Measurements from ENCODE around the gene BBOF1. TPM values are rescaled to one million over a fixed set of nuclear protein-coding genes. Genes with fewer than 3 reads are reported as not detected.

BBOF1 gene
- total RNA-seq, 1 donor from 2014 or later: 5.7 TPM

DNA sequence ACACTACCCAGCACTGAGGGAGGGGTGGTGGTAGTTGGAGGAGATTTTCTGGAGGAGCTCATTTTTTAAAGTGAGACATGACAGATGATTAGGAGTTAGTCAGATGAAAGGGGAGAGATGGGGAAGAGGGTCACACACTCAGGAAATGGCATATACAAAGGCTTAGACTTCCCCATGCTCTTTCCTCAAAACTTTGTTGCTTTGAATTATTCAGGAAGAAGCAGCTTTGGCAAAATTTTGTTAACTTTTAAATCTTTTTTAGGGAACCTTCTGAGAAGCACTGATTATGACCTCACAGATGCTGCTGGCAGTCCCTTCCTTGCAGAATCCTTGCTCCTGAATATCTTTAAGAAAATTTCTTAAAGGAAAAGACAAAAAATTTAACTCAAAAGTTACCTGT, 45.3 kb downstream of the BBOF1 start:
- Histone ChIP-seq H3K27me3 (ENCODE audit: insufficient read depth, low read length) (no peaks in the 10 kb centered on the region), H3K36me3 (ENCODE audit: insufficient read depth, low read length) (no peaks in the 10 kb centered on the region), H4K20me1 (ENCODE audit: insufficient read depth, low read length) (no peaks in the 10 kb centered on the region), H3K79me2 (ENCODE audit: insufficient read depth, low read length) (no peaks in the 10 kb centered on the region), H3K4me1 (ENCODE audit: insufficient read depth, low read length) (peaks cover 8% of the 10 kb centered on the region), H3K9ac (ENCODE audit: low read length) (no peak overlapping the region), H3K27ac (ENCODE audit: low read depth, low read length) (no peak overlapping the region), H2AFZ (ENCODE audit: low read depth, low read length) (no peak overlapping the region), H3K4me3 (ENCODE audit: insufficient read depth, low read depth, low read length) (no peak overlapping the region), H3K4me2 (ENCODE audit: low read length) (no peak overlapping the region), H3K9me3 (ENCODE audit: insufficient read depth, low read depth, low read length) (no peaks in the 10 kb centered on the region)
- no peak overlapping the region for H3K4me3 Mint-ChIP-seq (ENCODE audit: unreplicated experiment)
- DNase-seq (ENCODE audit: low read depth) (no peak), FAIRE-seq (no peak)
- TF ChIP-seq, protein P1, sequence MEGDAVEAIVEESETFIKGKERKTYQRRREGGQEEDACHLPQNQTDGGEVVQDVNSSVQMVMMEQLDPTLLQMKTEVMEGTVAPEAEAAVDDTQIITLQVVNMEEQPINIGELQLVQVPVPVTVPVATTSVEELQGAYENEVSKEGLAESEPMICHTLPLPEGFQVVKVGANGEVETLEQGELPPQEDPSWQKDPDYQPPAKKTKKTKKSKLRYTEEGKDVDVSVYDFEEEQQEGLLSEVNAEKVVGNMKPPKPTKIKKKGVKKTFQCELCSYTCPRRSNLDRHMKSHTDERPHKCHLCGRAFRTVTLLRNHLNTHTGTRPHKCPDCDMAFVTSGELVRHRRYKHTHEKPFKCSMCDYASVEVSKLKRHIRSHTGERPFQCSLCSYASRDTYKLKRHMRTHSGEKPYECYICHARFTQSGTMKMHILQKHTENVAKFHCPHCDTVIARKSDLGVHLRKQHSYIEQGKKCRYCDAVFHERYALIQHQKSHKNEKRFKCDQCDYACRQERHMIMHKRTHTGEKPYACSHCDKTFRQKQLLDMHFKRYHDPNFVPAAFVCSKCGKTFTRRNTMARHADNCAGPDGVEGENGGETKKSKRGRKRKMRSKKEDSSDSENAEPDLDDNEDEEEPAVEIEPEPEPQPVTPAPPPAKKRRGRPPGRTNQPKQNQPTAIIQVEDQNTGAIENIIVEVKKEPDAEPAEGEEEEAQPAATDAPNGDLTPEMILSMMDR (IDR thresholded peaks at IDR 0.05; ENCODE audit: insufficient read depth, low read depth, low read length): no peak
- no peak for TF ChIP-seq EZH2 (IDR thresholded peaks at IDR 0.05; ENCODE audit: insufficient read depth, low read length)
- H3K4me1 Mint-ChIP-seq (ENCODE audit: low read depth, unreplicated experiment): peaks cover 6% of the 10 kb centered on the region
- no peaks in the 10 kb centered on the region for H3K27me3 Mint-ChIP-seq (ENCODE audit: low read depth, unreplicated experiment)
- no peaks in the 10 kb centered on the region for H3K9me3 Mint-ChIP-seq (ENCODE audit: unreplicated experiment)
- H3K27ac Mint-ChIP-seq (ENCODE audit: unreplicated experiment): no peak overlapping the region
- H3K36me3 Mint-ChIP-seq (ENCODE audit: low read depth, unreplicated experiment): peaks cover 8% of the 10 kb centered on the region

DNA sequence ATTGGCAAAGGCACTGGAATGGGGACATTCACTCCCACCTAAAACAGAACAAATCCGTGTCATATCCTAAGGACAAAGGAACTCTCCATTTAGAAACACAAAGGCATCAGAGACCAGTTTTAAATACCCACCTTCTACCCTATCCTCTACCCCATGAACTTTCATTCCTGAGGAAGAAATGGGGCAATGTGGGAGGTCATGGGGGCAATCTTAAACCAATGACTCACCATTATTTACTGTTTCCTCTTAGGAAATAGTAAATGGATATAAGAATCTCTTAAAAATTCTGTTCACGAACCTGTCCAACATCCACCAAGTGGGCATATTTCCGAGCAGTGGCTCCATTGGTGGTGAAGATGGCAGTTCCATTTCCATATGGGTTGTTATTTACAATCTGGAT, 45.7 kb downstream of the BBOF1 start:
- no peak overlapping the region for H3K27ac ChIP-seq (ENCODE audit: low read depth, low read length)
- no peaks in the 10 kb centered on the region for H3K36me3 ChIP-seq (ENCODE audit: insufficient read depth, low read length)
- Mint-ChIP-seq H3K9me3 (ENCODE audit: unreplicated experiment) (no peaks in the 10 kb centered on the region), H3K27me3 (ENCODE audit: low read depth, unreplicated experiment) (no peaks in the 10 kb centered on the region), H3K4me3 (ENCODE audit: unreplicated experiment) (no peak overlapping the region), H3K36me3 (ENCODE audit: low read depth, unreplicated experiment) (peaks cover 8% of the 10 kb centered on the region), H3K27ac (ENCODE audit: unreplicated experiment) (no peak overlapping the region), H3K4me1 (ENCODE audit: low read depth, unreplicated experiment) (peaks cover 6% of the 10 kb centered on the region)
- H3K4me2 ChIP-seq (ENCODE audit: low read length): no peak overlapping the region
- DNase-seq (ENCODE audit: low read depth) (no peak), FAIRE-seq (no peak)
- H4K20me1 ChIP-seq (ENCODE audit: insufficient read depth, low read length): no peaks in the 10 kb centered on the region
- H3K27me3 ChIP-seq (ENCODE audit: insufficient read depth, low read length): no peaks in the 10 kb centered on the region
- TF ChIP-seq EZH2 (IDR thresholded peaks at IDR 0.05; ENCODE audit: insufficient read depth, low read length): no peak
- TF ChIP-seq, protein P1 (IDR thresholded peaks at IDR 0.05; ENCODE audit: insufficient read depth, low read depth, low read length): no peak
- H3K4me3 ChIP-seq (ENCODE audit: insufficient read depth, low read depth, low read length): no peak overlapping the region
- peaks cover 8% of the 10 kb centered on the region for H3K4me1 ChIP-seq (ENCODE audit: insufficient read depth, low read length)
- H3K9ac ChIP-seq (ENCODE audit: low read length): no peak overlapping the region
- no peaks in the 10 kb centered on the region for H3K79me2 ChIP-seq (ENCODE audit: insufficient read depth, low read length)
- no peaks in the 10 kb centered on the region for H3K9me3 ChIP-seq (ENCODE audit: insufficient read depth, low read depth, low read length)
- no peak overlapping the region for H2AFZ ChIP-seq (ENCODE audit: low read depth, low read length)

DNA sequence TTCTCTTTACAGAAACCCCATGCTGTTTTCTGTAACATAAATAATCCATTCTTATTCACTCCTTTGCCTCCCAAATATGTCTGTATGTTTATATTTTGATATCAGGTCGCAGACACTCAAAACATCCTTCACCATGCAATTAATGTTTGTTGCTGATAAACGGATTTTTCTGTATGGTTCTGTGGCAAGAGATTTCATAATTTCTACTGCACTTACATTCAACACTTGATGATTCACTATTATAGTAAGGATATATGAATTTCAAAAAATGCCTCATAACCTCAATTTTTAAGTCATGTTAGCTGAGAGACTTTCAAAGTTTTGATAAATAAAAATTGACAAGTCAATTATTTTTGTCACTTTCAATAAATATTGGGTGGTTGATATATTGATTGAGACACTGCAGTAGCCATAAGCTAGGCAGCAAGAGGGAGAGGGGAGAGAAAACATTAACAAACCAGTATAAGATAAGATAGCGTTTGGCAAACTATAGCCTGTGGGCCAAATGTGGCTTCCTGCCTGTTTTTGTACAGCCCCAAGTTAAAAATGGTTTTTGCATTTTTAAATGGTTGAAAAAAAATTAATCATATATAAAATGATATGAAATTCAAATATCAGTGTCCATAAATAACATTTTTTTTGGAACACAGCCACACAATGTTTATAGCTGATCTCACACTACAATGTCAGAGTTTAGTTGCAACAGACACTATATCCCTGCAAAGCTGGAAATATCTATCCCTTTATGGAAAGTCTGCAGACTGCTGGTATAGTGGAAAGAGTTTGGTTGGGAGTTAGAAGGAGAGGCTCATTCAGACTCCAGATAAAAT, 46.8 kb downstream of the BBOF1 start:
- Mint-ChIP-seq H3K36me3 (ENCODE audit: low read depth, unreplicated experiment) (peaks cover 10% of the 10 kb centered on the region), H3K9me3 (ENCODE audit: unreplicated experiment) (no peaks in the 10 kb centered on the region), H3K27me3 (ENCODE audit: low read depth, unreplicated experiment) (no peaks in the 10 kb centered on the region), H3K4me3 (ENCODE audit: unreplicated experiment) (no peak overlapping the region), H3K4me1 (ENCODE audit: low read depth, unreplicated experiment) (peaks cover 6% of the 10 kb centered on the region), H3K27ac (ENCODE audit: unreplicated experiment) (no peak overlapping the region)
- H3K4me2 ChIP-seq (ENCODE audit: low read length): no peak overlapping the region
- no peaks in the 10 kb centered on the region for H3K9me3 ChIP-seq (ENCODE audit: insufficient read depth, low read depth, low read length)
- no peak overlapping the region for H3K4me3 ChIP-seq (ENCODE audit: insufficient read depth, low read depth, low read length)
- H3K9ac ChIP-seq (ENCODE audit: low read length): no peak overlapping the region
- DNase-seq (ENCODE audit: low read depth): peak; percentile 16
- H3K27ac ChIP-seq (ENCODE audit: low read depth, low read length): no peak overlapping the region
- TF ChIP-seq, protein P1 (IDR thresholded peaks at IDR 0.05; ENCODE audit: insufficient read depth, low read depth, low read length): no peak
- TF ChIP-seq EZH2 (IDR thresholded peaks at IDR 0.05; ENCODE audit: insufficient read depth, low read length): no peak
- H3K79me2 ChIP-seq (ENCODE audit: insufficient read depth, low read length): no peaks in the 10 kb centered on the region
- no peaks in the 10 kb centered on the region for H3K36me3 ChIP-seq (ENCODE audit: insufficient read depth, low read length)
- H3K27me3 ChIP-seq (ENCODE audit: insufficient read depth, low read length): no peaks in the 10 kb centered on the region
- H2AFZ ChIP-seq (ENCODE audit: low read depth, low read length): no peak overlapping the region
- H4K20me1 ChIP-seq (ENCODE audit: insufficient read depth, low read length): no peaks in the 10 kb centered on the region
- no peak for FAIRE-seq
- H3K4me1 ChIP-seq (ENCODE audit: insufficient read depth, low read length): peaks cover 8% of the 10 kb centered on the region

All from astrocyte (in vitro differentiated cells and primary cell).